Measurements from ENCODE around the gene TTC36.

The TTC36 gene

DNA sequence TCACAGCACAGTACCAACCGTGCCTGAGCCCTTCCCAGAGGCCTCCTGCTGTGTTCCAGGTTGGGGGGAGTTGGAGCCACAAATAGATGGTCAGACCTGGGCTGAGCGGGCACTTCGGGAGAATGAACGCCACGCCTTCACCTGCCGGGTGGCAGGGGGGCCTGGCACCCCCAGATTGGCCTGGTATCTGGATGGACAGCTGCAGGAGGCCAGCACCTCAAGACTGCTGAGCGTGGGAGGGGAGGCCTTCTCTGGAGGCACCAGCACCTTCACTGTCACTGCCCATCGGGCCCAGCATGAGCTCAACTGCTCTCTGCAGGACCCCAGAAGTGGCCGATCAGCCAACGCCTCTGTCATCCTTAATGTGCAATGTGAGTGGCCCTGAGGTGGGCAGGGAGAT is 4.8 kb downstream of the TTC36 start:
- Histone ChIP-seq H3K4me3 (ENCODE audit: low read length) (no peak overlapping the region), H3K27me3 (ENCODE audit: control insufficient read depth, insufficient read depth, low read length) (no peaks in the 10 kb centered on the region)
- WGBS (ENCODE audit: insufficient coverage, insufficient read length): no CpG with 5 or more reads among the region's 10 CpGs

GRCh38 chr11:118532852-118533768 is 5.8 kb downstream of the TTC36 start:
- no peak for DNase-seq (ENCODE audit: low read depth, low spot score)
- Histone ChIP-seq H3K4me1 (ENCODE audit: control insufficient read depth, insufficient read depth, low read length) (peaks cover 3% of the 10 kb centered on the region), H3K9me3 (ENCODE audit: control insufficient read depth, insufficient read depth, low read length) (no peaks in the 10 kb centered on the region), H3K4me3 (ENCODE audit: low read length) (no peak overlapping the region), H3K36me3 (ENCODE audit: control insufficient read depth, insufficient read depth, low read length) (no peaks in the 10 kb centered on the region; the same call in 1 of the 2 replicates), H3K27ac (ENCODE audit: low read length) (no peak overlapping the region), H3K27me3 (ENCODE audit: control insufficient read depth, insufficient read depth, low read length) (no peaks in the 10 kb centered on the region)
- no CpG with 5 or more reads among the region's 19 CpGs for WGBS (ENCODE audit: insufficient coverage, insufficient read length)

More for the DNA sequence above, 4.8 kb downstream of the TTC36 start:
- no peaks in the 10 kb centered on the region for H3K9me3 ChIP-seq (ENCODE audit: control insufficient read depth, insufficient read depth, low read length)
- no peak overlapping the region for H3K27ac ChIP-seq (ENCODE audit: low read length)
- DNase-seq (ENCODE audit: low read depth, low spot score): no peak
- peaks cover 3% of the 10 kb centered on the region for H3K4me1 ChIP-seq (ENCODE audit: control insufficient read depth, insufficient read depth, low read length)
- no peaks in the 10 kb centered on the region; the same call in 1 of the 2 replicates for H3K36me3 ChIP-seq (ENCODE audit: control insufficient read depth, insufficient read depth, low read length)

DNA sequence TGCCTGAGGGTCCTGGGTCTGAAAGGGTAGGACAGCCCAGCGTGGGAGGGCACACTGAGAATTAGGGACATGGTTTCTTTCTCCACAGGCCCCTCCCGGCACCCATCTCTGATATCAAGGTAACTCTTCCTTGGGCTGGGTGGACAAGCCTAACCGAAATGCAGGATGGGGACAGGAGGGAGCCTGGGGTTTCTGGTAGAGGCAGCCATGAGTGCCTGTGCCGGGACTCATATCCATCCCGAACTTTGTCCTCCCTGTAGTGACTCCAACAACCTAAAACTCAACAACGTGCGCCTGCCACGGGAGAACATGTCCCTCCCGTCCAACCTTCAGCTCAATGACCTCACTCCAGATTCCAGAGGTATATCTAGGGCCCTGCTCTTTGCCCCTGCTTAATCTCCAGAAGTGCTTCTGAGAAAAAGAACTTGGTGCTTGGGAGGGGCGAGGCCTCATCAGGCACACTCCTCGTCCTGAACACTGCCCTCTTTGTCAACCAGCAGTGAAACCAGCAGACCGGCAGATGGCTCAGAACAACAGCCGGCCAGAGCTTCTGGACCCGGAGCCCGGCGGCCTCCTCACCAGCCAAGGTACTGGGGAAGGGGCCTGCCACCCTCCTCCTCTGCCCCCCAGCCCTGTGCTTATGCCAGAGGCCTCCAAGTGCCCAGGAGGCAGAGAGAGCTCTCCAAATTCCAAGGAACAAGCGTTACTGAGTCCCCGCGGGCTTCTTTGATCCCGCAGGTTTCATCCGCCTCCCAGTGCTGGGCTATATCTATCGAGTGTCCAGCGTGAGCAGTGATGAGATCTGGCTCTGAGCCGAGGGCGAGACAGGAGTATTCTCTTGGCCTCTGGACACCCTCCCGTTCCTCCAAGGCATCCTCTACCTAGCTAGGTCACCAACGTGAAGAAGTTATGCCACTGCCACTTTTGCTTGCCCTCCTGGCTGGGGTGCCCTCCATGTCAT is 6.8 kb downstream of the TTC36 start:
- WGBS (ENCODE audit: insufficient coverage, insufficient read length): no CpG with 5 or more reads among the region's 27 CpGs
- Histone ChIP-seq H3K27ac (ENCODE audit: low read length) (no peak overlapping the region), H3K9me3 (ENCODE audit: control insufficient read depth, insufficient read depth, low read length) (no peaks in the 10 kb centered on the region), H3K36me3 (ENCODE audit: control insufficient read depth, insufficient read depth, low read length) (no peaks in the 10 kb centered on the region; the same call in 1 of the 2 replicates), H3K4me3 (ENCODE audit: low read length) (no peak overlapping the region), H3K27me3 (ENCODE audit: control insufficient read depth, insufficient read depth, low read length) (no peaks in the 10 kb centered on the region), H3K4me1 (ENCODE audit: control insufficient read depth, insufficient read depth, low read length) (peaks cover 2% of the 10 kb centered on the region; the same call in 1 of the 2 replicates)
- DNase-seq (ENCODE audit: low read depth, low spot score): no peak

DNA sequence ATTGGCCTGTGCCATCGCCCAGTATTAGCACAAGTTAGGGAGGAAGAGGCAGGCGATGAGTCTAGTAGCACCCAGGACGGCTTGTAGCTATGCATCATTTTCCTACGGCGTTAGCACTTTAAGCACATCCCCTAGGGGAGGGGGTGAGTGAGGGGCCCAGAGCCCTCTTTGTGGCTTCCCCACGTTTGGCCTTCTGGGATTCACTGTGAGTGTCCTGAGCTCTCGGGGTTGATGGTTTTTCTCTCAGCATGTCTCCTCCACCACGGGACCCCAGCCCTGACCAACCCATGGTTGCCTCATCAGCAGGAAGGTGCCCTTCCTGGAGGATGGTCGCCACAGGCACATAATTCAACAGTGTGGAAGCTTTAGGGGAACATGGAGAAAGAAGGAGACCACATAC is 8.0 kb downstream of the TTC36 start:
- no peak for DNase-seq (ENCODE audit: low read depth, low spot score)
- no peaks in the 10 kb centered on the region for H3K9me3 ChIP-seq (ENCODE audit: control insufficient read depth, insufficient read depth, low read length)
- H3K4me3 ChIP-seq (ENCODE audit: low read length): no peak overlapping the region
- H3K27ac ChIP-seq (ENCODE audit: low read length): no peak overlapping the region
- H3K36me3 ChIP-seq (ENCODE audit: control insufficient read depth, insufficient read depth, low read length): no peaks in the 10 kb centered on the region; the same call in 1 of the 2 replicates
- WGBS (ENCODE audit: insufficient coverage, insufficient read length): no CpG with 5 or more reads among the region's 9 CpGs
- peaks cover 2% of the 10 kb centered on the region; the same call in 1 of the 2 replicates for H3K4me1 ChIP-seq (ENCODE audit: control insufficient read depth, insufficient read depth, low read length)
- no peaks in the 10 kb centered on the region for H3K27me3 ChIP-seq (ENCODE audit: control insufficient read depth, insufficient read depth, low read length)

DNA sequence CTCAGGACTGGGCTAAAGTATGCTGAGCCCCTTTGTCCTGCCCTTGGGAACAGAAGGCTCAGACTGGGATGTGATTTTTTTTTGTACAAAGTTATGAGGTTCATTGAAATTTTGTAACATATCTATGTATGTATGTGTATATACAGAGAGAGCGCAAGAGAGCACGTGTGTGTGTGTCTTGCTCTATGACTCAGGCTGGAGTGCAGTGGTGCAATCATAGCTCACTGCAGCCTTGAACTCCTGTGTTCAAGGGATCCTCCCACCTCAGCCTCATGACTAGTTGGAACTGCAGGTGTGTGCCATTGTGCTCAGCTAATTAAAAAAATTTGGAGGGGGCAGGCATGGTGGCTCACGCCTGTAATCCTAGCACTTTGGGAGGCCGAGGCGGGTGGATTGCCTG is 9.5 kb downstream of the TTC36 start:
- Histone ChIP-seq H3K36me3 (ENCODE audit: control insufficient read depth, insufficient read depth, low read length) (no peaks in the 10 kb centered on the region; the same call in 1 of the 2 replicates), H3K4me1 (ENCODE audit: control insufficient read depth, insufficient read depth, low read length) (peaks cover 2% of the 10 kb centered on the region; the same call in 1 of the 2 replicates)
- DNase-seq (ENCODE audit: low read depth, low spot score): no peak

DNA sequence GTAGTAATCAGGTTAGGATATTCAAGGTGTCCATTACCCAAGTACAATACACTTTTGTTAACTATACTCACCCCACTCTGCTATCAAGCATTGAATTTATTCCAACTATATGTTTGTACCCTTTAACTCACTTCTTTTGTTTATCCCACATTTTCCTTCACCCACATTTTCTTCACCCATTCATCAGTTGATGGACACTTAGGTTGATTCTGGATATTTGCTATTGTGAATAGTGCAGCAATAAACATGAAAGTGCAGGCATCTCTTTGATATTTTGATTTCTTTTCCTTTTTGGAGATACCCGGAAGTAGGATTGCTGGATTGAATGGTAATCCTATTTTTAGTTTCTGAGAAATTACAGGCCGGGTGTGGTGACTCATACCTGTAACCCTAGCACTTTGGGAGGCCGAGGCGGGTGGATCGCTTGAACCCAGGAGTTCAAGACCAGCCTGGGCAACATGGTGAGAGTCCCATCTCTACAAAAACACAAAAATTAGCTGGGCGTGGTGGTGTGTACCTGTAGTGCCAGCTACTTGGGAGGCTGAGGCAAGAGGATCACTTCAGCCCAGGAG is 10.2 kb downstream of the TTC36 start:
- no CpG with 5 or more reads among the region's 6 CpGs for WGBS (ENCODE audit: insufficient coverage, insufficient read length)
- Histone ChIP-seq H3K27ac (ENCODE audit: low read length) (no peak overlapping the region), H3K9me3 (ENCODE audit: control insufficient read depth, insufficient read depth, low read length) (no peaks in the 10 kb centered on the region), H3K27me3 (ENCODE audit: control insufficient read depth, insufficient read depth, low read length) (no peaks in the 10 kb centered on the region), H3K36me3 (ENCODE audit: control insufficient read depth, insufficient read depth, low read length) (no peaks in the 10 kb centered on the region; the same call in 1 of the 2 replicates), H3K4me1 (ENCODE audit: control insufficient read depth, insufficient read depth, low read length) (no peaks in the 10 kb centered on the region), H3K4me3 (ENCODE audit: low read length) (no peak overlapping the region)
- no peak for DNase-seq (ENCODE audit: low read depth, low spot score)

More for the DNA sequence above, 9.5 kb downstream of the TTC36 start:
- Histone ChIP-seq H3K4me3 (ENCODE audit: low read length) (no peak overlapping the region), H3K27me3 (ENCODE audit: control insufficient read depth, insufficient read depth, low read length) (no peaks in the 10 kb centered on the region), H3K27ac (ENCODE audit: low read length) (no peak overlapping the region), H3K9me3 (ENCODE audit: control insufficient read depth, insufficient read depth, low read length) (no peaks in the 10 kb centered on the region)
- WGBS (ENCODE audit: insufficient coverage, insufficient read length): no CpG with 5 or more reads among the region's 5 CpGs

- H3K27me3 ChIP-seq (ENCODE audit: control insufficient read depth, insufficient read depth, low read length): no peaks in the 10 kb centered on the region
- WGBS (ENCODE audit: insufficient coverage, insufficient read length): no CpG with 5 or more reads among the region's 8 CpGs
- H3K36me3 ChIP-seq (ENCODE audit: control insufficient read depth, insufficient read depth, low read length): no peaks in the 10 kb centered on the region; the same call in 1 of the 2 replicates
- no peak overlapping the region for H3K4me3 ChIP-seq (ENCODE audit: low read length)
- DNase-seq (ENCODE audit: low read depth, low spot score): no peak
- H3K9me3 ChIP-seq (ENCODE audit: control insufficient read depth, insufficient read depth, low read length): no peaks in the 10 kb centered on the region
- H3K4me1 ChIP-seq (ENCODE audit: control insufficient read depth, insufficient read depth, low read length): no peaks in the 10 kb centered on the region
- H3K27ac ChIP-seq (ENCODE audit: low read length): no peak overlapping the region
These were observed 16.9 kb downstream of the TTC36 start for GRCh38 chr11:118544010-118544646.

- no peaks in the 10 kb centered on the region; the same call in 1 of the 2 replicates for H3K36me3 ChIP-seq (ENCODE audit: control insufficient read depth, insufficient read depth, low read length)
- no peaks in the 10 kb centered on the region for H3K27me3 ChIP-seq (ENCODE audit: control insufficient read depth, insufficient read depth, low read length)
- no CpG with 5 or more reads among the region's 3 CpGs for WGBS (ENCODE audit: insufficient coverage, insufficient read length)
- H3K4me1 ChIP-seq (ENCODE audit: control insufficient read depth, insufficient read depth, low read length): no peaks in the 10 kb centered on the region
- H3K9me3 ChIP-seq (ENCODE audit: control insufficient read depth, insufficient read depth, low read length): no peaks in the 10 kb centered on the region
- H3K4me3 ChIP-seq (ENCODE audit: low read length): no peak overlapping the region
- no peak for DNase-seq (ENCODE audit: low read depth, low spot score)
- no peak overlapping the region for H3K27ac ChIP-seq (ENCODE audit: low read length)
These were observed 17.4 kb downstream of the TTC36 start for GRCh38 chr11:118544647-118545010.

- Histone ChIP-seq H3K4me3 (ENCODE audit: low read length) (no peak overlapping the region; the same call in 1 of the 2 replicates), H3K9me3 (ENCODE audit: control insufficient read depth, insufficient read depth, low read length) (no peaks in the 10 kb centered on the region), H3K36me3 (ENCODE audit: control insufficient read depth, insufficient read depth, low read length) (no peaks in the 10 kb centered on the region; the same call in 1 of the 2 replicates), H3K27ac (ENCODE audit: low read length) (no peak overlapping the region), H3K4me1 (ENCODE audit: control insufficient read depth, insufficient read depth, low read length) (no peaks in the 10 kb centered on the region), H3K27me3 (ENCODE audit: control insufficient read depth, insufficient read depth, low read length) (no peaks in the 10 kb centered on the region)
- WGBS (ENCODE audit: insufficient coverage, insufficient read length): no CpG with 5 or more reads among the region's 5 CpGs
- no peak for DNase-seq (ENCODE audit: low read depth, low spot score)
These were observed 18.3 kb downstream of the TTC36 start for GRCh38 chr11:118545533-118545932.

Data from iPS DF 6.9 (cell line).